HG02973 (cell line): ENCODE measurements around the gene MRS2.

Experiments
- ATAC-seq: cut with Tn5 transposase; IDR thresholded peaks from one replicate; pipeline ENCODE4 v1.9.1; 2021; ENCODE audit warnings: moderate library complexity; ENCODE audit not compliant: unreplicated experiment

MRS2 gene

GRCh38 chr6:24426729-24427446, 24.2 kb downstream of the MRS2 start:
- ATAC-seq = no peak

DNA sequence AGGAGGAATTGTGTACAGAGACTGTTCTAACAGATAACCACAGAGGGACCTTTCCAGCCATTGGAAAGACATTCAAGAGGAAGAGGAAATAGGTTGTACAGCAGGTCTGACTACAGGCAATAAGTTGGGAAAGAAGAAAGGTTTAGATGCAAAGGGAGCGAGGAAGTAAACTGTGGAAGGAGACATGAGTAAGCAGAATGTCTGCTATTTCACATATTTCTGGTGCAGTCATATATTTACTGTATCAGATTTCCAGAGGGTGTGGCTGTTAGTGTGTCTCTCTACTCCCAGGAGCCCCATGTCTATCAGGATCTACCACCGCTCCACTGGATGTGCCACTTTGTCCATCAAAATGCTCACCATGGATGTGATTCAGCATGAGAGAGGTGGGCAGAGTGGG, 25.9 kb downstream of the MRS2 start:
- ATAC-seq = no peak

- ATAC-seq = no peak
Observed at GRCh38 chr6:24429146-24429545, 26.4 kb downstream of the MRS2 start.

DNA sequence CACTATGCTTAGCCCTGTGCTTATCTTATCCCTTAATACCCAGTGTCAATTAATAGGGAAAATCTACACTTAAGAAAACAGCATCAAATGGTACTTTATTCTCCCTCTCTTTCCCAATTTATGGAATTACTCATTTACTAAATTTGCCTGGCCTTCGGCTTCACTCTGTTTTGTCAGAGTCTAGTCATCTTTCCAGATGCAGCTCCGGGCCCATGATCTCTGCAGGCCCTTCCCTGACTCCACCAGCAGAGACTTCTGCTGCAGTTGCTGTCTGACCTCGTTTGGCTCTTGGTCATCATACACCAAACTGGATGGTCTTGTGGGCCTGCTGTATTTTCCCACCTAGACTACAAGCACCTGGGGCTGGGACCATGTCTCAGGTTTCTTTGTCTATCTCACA, 27.4 kb downstream of the MRS2 start:
- no peak for ATAC-seq

DNA sequence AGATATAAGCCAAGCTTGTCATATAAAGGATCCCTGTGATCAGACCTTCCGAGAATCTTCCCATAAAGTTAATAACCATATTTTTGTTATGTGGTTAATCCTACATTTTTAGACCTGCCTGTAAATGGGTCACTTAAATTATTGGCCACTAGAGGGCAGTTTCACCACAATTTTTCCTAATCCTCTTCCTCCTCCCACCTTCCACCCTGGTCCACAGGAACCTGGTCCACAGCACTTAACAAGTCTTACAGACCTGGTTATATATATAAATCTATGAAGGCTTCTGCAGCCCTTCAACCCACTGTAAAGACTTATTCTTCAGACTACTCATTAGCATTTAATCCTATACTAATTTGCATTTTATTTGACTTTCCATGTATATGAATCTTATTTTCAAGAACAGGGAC, 28.3 kb downstream of the MRS2 start:
- ATAC-seq = no peak

GRCh38 chr6:24432611-24433010, 29.9 kb downstream of the MRS2 start:
- ATAC-seq = no peak

DNA sequence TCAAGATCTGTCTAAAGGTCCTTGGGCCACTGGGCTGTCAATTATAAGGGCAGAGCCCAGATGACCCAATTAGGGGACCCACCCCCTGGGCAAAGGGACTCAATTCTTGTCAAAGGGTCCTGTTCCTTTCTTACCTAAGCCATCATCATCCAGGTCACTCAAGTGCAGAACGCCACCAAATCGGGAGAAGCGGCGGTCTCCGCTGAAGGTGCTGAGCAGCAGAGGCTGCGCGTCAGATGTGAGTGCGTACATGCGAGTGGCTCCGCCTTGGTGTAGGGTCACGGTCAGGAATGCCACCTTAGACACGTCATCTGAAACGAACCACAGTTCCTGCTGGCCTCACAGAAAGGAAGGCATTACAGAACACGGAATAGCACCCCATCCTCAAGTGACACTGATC, 34.2 kb downstream of the MRS2 start:
- no peak for ATAC-seq

GRCh38 chr6:24439858-24440539, 37.3 kb downstream of the MRS2 start:
- no peak for ATAC-seq

- no peak for ATAC-seq
Observed at GRCh38 chr6:24440897-24441598, 38.3 kb downstream of the MRS2 start.

DNA sequence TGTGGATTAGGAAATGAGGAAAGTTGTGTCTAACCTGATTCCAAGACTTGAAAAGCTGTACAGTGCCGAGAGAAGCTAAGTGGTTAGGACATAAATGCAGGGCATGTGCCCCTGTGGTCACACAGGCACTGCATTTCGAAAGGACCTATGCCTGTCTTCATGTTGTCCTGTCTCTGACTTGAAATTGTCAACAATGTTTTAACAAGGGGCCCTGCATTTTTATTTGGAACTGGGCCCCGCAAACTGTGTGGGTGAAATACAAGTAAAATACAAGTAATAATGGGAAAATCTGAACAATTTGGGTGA, 38.8 kb downstream of the MRS2 start:
- ATAC-seq = no peak

DNA sequence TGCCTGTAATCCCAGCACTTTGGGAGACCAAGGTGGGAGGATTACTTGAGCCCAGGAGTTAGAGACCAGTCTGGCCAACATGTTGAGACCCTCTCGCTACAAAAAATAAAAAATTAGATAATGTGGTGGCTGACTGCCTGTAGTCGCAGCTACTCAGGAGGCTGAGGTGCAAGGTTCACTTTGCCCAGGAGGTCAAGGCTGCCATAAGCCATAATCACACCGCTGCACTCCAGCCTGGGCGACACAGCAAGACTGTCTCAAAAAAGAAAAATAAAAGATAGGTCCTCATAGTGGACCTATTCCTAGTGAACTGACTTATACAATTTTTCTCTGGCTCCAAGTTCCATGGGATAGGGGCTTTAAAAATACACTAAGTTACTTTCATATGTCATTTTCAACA, 41.9 kb downstream of the MRS2 start:
- no peak for ATAC-seq

GRCh38 chr6:24445704-24446103, 43.0 kb downstream of the MRS2 start:
- ATAC-seq = no peak

- no peak for ATAC-seq
Observed at GRCh38 chr6:24446670-24447069, 43.9 kb downstream of the MRS2 start.

DNA sequence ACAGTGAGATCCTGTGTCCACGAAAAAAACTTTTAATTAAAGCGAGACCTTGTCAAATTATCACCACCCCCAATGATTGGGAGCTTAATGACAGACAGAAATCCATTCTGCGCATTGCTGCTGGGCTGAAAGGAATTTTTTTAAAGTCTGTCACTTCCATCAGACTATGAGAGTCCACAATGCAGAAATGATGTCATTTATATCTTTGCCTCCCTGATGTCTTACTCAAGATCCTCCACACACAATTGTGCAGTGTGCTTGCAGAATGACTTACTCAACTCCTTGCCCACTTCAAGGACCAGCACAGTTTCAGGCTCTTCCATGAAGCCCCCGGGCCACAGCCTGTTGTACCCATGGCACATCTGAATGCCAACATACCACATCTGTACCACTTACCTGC, 45.7 kb downstream of the MRS2 start:
- no peak for ATAC-seq

DNA sequence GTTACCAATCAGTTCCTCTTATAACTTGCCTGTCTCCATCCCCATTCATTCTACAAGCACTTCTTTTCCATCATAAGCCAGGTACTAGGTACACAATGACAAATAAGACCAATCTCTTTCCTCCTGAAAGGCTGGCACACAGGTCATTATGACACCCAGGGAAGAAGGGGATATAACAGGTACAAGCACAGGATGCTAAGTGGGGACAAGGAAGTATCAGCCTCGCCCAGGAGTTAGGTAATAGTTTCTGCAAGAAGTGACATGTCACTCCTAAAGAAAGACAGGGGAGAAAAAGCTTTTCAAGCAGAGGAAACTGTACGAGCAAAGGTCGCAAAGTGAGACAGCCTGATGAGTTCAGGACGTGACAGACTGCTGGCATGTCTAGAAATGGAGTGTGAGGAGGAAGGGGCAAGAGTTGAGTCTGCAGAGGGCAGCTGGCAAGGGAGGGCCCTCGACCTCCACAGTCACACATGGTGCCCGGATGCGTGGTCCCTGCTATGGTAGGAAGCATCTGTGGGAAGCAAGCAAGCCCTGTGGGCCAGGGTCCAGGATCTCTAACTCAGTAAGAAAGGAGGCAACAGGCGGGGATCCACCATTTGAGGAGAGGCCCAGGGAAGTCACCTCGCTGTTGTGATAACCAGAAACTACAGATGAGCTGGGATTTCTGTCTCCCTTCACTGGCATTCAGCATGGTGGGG, 46.2 kb downstream of the MRS2 start:
- ATAC-seq = no peak

GRCh38 chr6:24451581-24452388, 49.0 kb downstream of the MRS2 start:
- ATAC-seq = no peak

GRCh38 chr6:24453921-24454320, 51.2 kb downstream of the MRS2 start:
- ATAC-seq = no peak

DNA sequence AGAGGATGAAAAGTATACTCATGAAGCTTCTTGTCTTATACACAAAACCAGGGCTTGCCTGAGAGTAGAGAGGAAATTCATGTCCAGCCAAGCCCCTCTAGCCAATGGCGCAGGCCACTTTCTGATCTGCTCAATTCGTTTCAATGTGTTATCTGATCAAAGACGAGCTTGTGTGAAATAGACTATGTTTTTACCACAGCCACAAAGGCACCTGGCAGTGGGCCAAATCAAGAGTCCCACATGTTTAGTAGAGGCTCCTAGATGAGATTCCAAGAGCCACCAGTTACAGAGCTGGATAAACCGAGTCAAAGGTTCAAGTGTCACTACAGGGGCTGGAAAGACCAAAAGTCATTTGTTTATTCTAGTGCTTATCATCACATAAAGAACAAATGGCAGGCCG, 51.7 kb downstream of the MRS2 start:
- ATAC-seq = no peak

DNA sequence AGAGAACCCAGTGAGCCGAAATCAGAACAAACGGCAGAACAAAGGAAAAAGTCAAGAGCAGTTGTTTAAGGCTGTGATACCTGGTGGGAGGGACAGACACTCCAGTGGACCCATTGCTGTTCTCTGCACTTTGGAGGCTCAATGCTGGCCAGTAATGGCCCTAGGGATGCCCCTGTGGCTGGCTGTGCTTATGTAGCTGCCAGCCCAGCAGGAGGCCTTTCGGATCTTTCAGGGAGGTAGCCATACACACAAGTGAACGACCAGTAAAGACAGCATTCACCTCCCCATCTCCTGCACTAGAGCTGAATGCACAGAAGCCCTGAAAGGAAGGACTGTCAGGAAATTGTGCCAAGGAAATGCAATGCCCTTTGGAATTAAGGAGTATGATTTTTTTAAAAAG, 52.3 kb downstream of the MRS2 start:
- no peak for ATAC-seq

DNA sequence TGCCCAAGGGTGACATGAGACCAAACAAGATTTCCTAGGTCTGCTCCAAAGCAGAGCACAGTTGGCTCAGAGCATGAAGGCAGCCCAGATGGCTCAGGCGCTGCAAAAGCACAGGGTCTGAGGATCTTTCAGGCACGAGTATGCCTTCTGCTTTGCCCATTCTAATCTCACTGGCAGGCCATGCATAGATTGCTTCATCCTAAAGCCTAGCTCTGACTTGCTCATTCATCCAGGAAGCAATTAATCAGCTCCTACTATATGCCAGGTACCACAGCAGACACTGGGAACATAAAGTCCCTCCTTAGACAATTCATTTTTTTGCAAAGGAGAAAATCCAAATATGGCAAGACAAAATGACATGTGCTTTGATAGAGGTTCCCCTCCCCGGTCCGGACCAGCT, 55.4 kb downstream of the MRS2 start:
- ATAC-seq = no peak

DNA sequence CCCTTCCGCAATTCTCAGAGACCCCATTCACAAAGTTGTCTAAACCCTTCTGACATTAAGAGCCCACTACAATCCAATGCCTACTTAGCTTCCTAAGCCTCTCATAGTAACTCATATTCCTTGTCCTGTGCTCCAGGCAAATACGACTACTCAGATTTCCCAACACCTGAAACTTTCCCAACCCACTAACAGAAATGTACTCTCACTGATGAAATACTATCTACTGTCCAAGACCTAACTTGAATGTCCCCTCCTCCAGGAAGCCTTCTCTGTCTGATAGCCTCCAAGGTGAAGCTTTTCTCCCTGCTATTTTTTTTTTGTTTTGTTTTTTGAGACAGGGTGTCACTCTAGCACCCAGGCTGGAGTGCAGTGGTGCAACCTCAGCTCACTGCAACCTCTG, 56.2 kb downstream of the MRS2 start:
- no peak for ATAC-seq
